ENCODE measurements around the gene IMP3.

Gene IMP3

GRCh38 chr15:75672646-75673425 is 32.8 kb upstream of the IMP3 start:
- Histone ChIP-seq H3K4me3 (ENCODE audit: low read depth, low read length) (no peak overlapping the region), H3K9me3 (no peaks in the 10 kb centered on the region), H3K36me3 (no peaks in the 10 kb centered on the region), H3K27me3 (no peaks in the 10 kb centered on the region), H3K4me1 (peaks cover 16% of the 10 kb centered on the region)
- no peak for TF ChIP-seq CTCF (IDR thresholded peaks at IDR 0.05; ENCODE audit: low read depth, low read length)
- DNase-seq: peak; percentile 56

- H3K4me1 ChIP-seq: peaks cover 16% of the 10 kb centered on the region
- no peak for DNase-seq
Observed at GRCh38 chr15:75671730-75672602, 31.9 kb upstream of the IMP3 start.

DNA sequence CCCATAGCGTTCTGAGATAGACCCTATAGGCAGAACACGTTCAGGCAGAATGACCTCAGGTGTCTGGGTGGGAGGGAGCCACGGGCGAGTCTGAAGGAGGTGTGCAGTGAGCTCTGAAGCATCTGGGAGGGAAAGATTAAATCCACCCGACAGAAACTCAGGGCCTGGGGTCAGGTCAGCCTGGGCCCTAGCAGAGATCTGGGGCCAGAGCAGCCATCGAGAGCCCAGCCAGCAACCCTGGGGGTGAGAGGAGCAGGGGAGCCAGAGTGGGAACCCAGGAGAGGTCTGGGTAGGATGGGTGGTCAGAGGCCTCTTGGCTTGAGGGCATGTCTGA is 29.8 kb upstream of the IMP3 start:
- DNase-seq: no peak
- H3K36me3 ChIP-seq: no peaks in the 10 kb centered on the region
- H3K4me3 ChIP-seq (ENCODE audit: low read depth, low read length): no peak overlapping the region
- H3K4me1 ChIP-seq: peaks cover 16% of the 10 kb centered on the region
- no peak for TF ChIP-seq CTCF (IDR thresholded peaks at IDR 0.05; ENCODE audit: low read depth, low read length)
- no peaks in the 10 kb centered on the region for H3K27me3 ChIP-seq
- H3K9me3 ChIP-seq: no peaks in the 10 kb centered on the region

More at GRCh38 chr15:75671730-75672602, 31.9 kb upstream of the IMP3 start:
- no peaks in the 10 kb centered on the region for H3K36me3 ChIP-seq
- H3K9me3 ChIP-seq: no peaks in the 10 kb centered on the region
- no peak overlapping the region for H3K4me3 ChIP-seq (ENCODE audit: low read depth, low read length)
- no peak for TF ChIP-seq CTCF (IDR thresholded peaks at IDR 0.05; ENCODE audit: low read depth, low read length)
- no peaks in the 10 kb centered on the region for H3K27me3 ChIP-seq

DNA sequence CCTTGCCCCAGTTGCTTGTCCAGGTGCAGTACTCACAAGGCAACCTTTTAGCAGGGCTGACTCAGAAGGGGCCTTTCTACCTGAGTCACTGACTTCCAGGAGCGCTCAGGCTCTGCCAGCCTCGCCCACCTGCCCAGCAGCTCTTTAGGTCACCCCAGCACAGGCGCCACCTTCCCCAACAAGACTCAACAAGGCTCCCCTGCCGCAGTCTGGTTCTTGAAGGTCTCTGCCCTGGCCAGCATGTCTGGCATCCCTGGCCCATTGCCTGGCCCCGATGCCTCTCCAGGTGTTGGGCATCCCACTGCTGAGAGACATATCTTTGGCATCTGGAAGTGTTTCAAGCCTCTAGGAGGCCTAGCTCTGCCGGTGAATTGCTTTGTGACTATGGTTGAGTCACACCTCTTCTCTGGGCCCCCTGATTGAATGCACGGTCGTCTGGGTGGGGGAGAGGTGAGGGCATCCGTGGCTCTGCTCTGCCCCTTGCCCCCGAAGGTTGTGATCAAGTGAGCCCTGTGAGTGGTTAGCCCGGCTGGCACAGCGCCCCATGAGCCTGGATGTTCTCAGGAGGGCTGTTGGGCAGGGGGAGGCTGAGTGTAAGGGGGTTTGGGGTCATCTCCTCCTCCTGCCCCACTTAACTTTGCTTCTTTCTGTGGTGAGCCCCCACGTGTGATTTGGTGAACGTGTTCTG is 29.3 kb upstream of the IMP3 start:
- TF ChIP-seq CTCF (IDR thresholded peaks at IDR 0.05; ENCODE audit: low read depth, low read length): no peak
- H3K4me3 ChIP-seq (ENCODE audit: low read depth, low read length): no peak overlapping the region
- H3K4me1 ChIP-seq: peaks cover 16% of the 10 kb centered on the region
- H3K27me3 ChIP-seq: no peaks in the 10 kb centered on the region
- no peaks in the 10 kb centered on the region for H3K9me3 ChIP-seq
- H3K36me3 ChIP-seq: no peaks in the 10 kb centered on the region
- DNase-seq: no peak

DNA sequence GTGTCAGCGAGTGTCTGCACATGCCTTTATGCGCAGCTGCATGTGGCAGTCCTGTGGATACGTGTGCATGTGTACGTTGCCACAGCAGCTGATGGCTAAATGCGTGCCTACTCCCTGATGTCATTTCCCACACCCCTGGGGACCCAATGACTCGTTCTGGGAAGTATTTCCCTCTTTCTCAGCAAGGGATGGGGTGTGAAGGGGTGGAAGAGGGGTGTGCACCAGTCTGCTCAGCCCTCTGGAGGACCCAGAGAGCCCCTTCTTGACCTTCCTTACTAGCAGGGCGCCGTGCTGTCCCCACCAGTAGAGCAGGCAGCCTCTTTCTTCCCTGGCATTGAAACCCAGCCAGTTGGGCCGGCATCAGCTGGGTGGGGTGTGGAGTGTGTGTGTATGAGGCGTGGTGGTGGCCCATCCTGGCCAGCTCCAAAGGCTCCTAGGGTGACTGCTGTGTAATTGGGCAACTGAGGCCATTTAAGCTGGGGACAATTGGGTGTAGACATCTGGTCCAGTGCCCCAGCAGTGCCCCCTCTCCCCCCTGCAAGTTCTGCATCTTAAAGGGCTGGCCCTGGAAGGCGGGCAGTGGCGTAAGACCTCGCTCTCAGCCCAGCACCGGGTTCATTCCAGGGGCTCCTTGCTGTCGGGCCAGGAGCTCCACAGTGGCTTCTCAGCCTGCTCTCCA is 26.9 kb upstream of the IMP3 start:
- Histone ChIP-seq H3K36me3 (no peaks in the 10 kb centered on the region), H3K4me3 (ENCODE audit: low read depth, low read length) (no peak overlapping the region), H3K4me1 (no peaks in the 10 kb centered on the region), H3K27me3 (no peaks in the 10 kb centered on the region), H3K9me3 (no peaks in the 10 kb centered on the region)
- DNase-seq: no peak
- no peak for TF ChIP-seq CTCF (IDR thresholded peaks at IDR 0.05; ENCODE audit: low read depth, low read length)
